Measurements from ENCODE around the gene RAB15.

GRCh38 chr14:64971491-64971942 lies 619 bp downstream of the RAB15 start:
- TF ChIP-seq CTCF (IDR thresholded peaks at IDR 0.05) (no peak), POLR2A (IDR thresholded peaks at IDR 0.05) (no peak)
